ENCODE data around the gene CCDC178. TPM values are rescaled to one million over a fixed set of nuclear protein-coding genes. Genes with fewer than 3 reads are reported as not detected.

Gene CCDC178
- total and polyA plus RNA-seq, 10 donors, result 4.0 to 17.4 (median 8.0) TPM

- Histone ChIP-seq H3K4me3 (no peak overlapping the region), H3K36me3 (no peaks in the 10 kb centered on the region), H3K27ac (no peak overlapping the region), H3K4me1 (no peaks in the 10 kb centered on the region), H3K27me3 (replicated peaks in 1 of 7) (no peaks in the 10 kb centered on the region), H3K9me3 (peaks cover 0 to 9% (median 0%) of the 10 kb centered on the region in 8 donors)
- 90 to 95% (median 92%) methylated on average over 3 of the region's 3 CpGs for WGBS, 5 donors
- intact Hi-C loops (cut with DNase I; ENCODE audit: low total_unique reads), result no loop called here
- TF ChIP-seq POLR2A (IDR thresholded peaks at IDR 0.05), result no peak
- DNase-seq, result no peak
Measured at GRCh38 chr18:33074125-33074524, 366.4 kb downstream of the CCDC178 start.

- no peak overlapping the region for H3K4me3 ChIP-seq
- intact Hi-C loops (cut with DNase I; ENCODE audit: low total_unique reads), result no loop called here
- H3K27me3 ChIP-seq (replicated peaks in 1 of 7), result no peaks in the 10 kb centered on the region
- WGBS, 5 donors, result 85 to 93% (median 88%) methylated on average over 5 to 6 of the region's 6 CpGs
- H3K4me1 ChIP-seq, result no peaks in the 10 kb centered on the region
- peaks cover 0 to 15% (median 2%) of the 10 kb centered on the region in 8 donors for H3K9me3 ChIP-seq
- no peak for DNase-seq
- no peak overlapping the region for H3K27ac ChIP-seq
- no peaks in the 10 kb centered on the region for H3K36me3 ChIP-seq
- TF ChIP-seq CTCF (IDR thresholded peaks at IDR 0.05 in 8 of 11, conservative IDR thresholded peaks at IDR 0.05 in 3 of 11) (no peak), POLR2A (IDR thresholded peaks at IDR 0.05) (no peak), POLR2AphosphoS5 (IDR thresholded peaks at IDR 0.05) (no peak)
Measured at GRCh38 chr18:33062834-33063364, 377.6 kb downstream of the CCDC178 start.

GRCh38 chr18:33052886-33053285 is 387.6 kb downstream of the CCDC178 start:
- Histone ChIP-seq H3K27me3 (replicated peaks in 1 of 7) (no peaks in the 10 kb centered on the region), H3K4me3 (no peak overlapping the region), H3K27ac (no peak overlapping the region), H3K9me3 (no peaks in the 10 kb centered on the region), H3K36me3 (no peaks in the 10 kb centered on the region), H3K4me1 (no peaks in the 10 kb centered on the region)
- intact Hi-C loops (cut with DNase I; ENCODE audit: low total_unique reads), result no loop called here
- no peak for TF ChIP-seq POLR2A (IDR thresholded peaks at IDR 0.05)
- TF ChIP-seq CTCF (IDR thresholded peaks at IDR 0.05 in 8 of 11, conservative IDR thresholded peaks at IDR 0.05 in 3 of 11), result no peak
- no peak for TF ChIP-seq POLR2AphosphoS5 (IDR thresholded peaks at IDR 0.05)
- no peak for DNase-seq
- WGBS, 5 donors, result 81 to 90% (median 89%) methylated on average over 2 of the region's 2 CpGs

GRCh38 chr18:33051407-33051806 is 389.1 kb downstream of the CCDC178 start:
- whole genome bisulfite sequencing, 5 donors, result 69 to 83% (median 76%) methylated on average over 5 of the region's 5 CpGs
- Histone ChIP-seq H3K36me3 (no peaks in the 10 kb centered on the region), H3K4me3 (no peak overlapping the region), H3K4me1 (no peaks in the 10 kb centered on the region), H3K27me3 (replicated peaks in 1 of 7) (no peaks in the 10 kb centered on the region), H3K9me3 (no peaks in the 10 kb centered on the region), H3K27ac (no peak overlapping the region)
- no peak for TF ChIP-seq POLR2AphosphoS5 (IDR thresholded peaks at IDR 0.05)
- no peak for TF ChIP-seq CTCF (IDR thresholded peaks at IDR 0.05 in 8 of 11, conservative IDR thresholded peaks at IDR 0.05 in 3 of 11)
- TF ChIP-seq POLR2A (IDR thresholded peaks at IDR 0.05), result no peak
- no peak for DNase-seq
- intact Hi-C loops (cut with DNase I; ENCODE audit: low total_unique reads), result no loop called here

GRCh38 chr18:33040213-33040612 is 400.3 kb downstream of the CCDC178 start:
- DNase-seq, result no peak
- TF ChIP-seq CTCF (IDR thresholded peaks at IDR 0.05 in 8 of 11, conservative IDR thresholded peaks at IDR 0.05 in 3 of 11), result no peak
- no peak for TF ChIP-seq POLR2A (IDR thresholded peaks at IDR 0.05)
- TF ChIP-seq POLR2AphosphoS5 (IDR thresholded peaks at IDR 0.05), result no peak
- no peak overlapping the region for H3K4me3 ChIP-seq
- no peak overlapping the region for H3K27ac ChIP-seq
- H3K9me3 ChIP-seq, result peaks cover 0 to 33% (median 19%) of the 10 kb centered on the region in 8 donors
- intact Hi-C loops (cut with DNase I; ENCODE audit: low total_unique reads), result no loop called here
- H3K4me1 ChIP-seq, result no peaks in the 10 kb centered on the region
- no peaks in the 10 kb centered on the region for H3K27me3 ChIP-seq (replicated peaks in 1 of 7)
- H3K36me3 ChIP-seq, result no peaks in the 10 kb centered on the region
